A549 (cell line): ENCODE results near the gene VAT1L. TPM values are rescaled to one million over a fixed set of nuclear protein-coding genes. Genes with fewer than 3 reads are reported as not detected.

Experiments used
- ATAC-seq, 2 experiments: fragments of 200-7000 bp in 1 of 2; fragments of >200 bp in 1 of 2; cut with Nextera tagmentation in 1 of 2; cut with Tn5 transposase in 1 of 2; 3 replicates each; pipeline versions ENCODE4 v1.8.0 to v1.9.1; 2018 to 2020; ENCODE audit warnings: mild to moderate bottlenecking in 1 of 2, moderate library complexity in 1 of 2
- CTCF ChIA-PET: fragments of 300-600 bp; sonication (Branson Sonifier 250); formaldehyde crosslinking; extraction: SDS; loops from one replicate; lab custom pipeline; 2021; ENCODE audit warnings: antibody characterized with exemption, inconsistent platforms; lab: Yijun Ruan, JAX
- POLR2A ChIA-PET: fragments of 350-600 bp; formaldehyde crosslinking; extraction: SDS; loops from one replicate; lab custom pipeline; 2021; ENCODE audit warnings: antibody characterized with exemption, inconsistent platforms; lab: Yijun Ruan, JAX
- DNase-seq, 2 experiments: peaks; one replicate each; pipeline versions ENCODE4 v3.0.0 to v3.0.0-alpha.2; 2011 to 2016; ENCODE audit warnings: low read depth in 1 of 2, low spot score in 1 of 2
- FAIRE-seq: peaks from 2 replicates; lab custom pipeline; 2011; peaks lifted over from hg19 to GRCh38; lab: Jason Lieb, UNC
- H3K27ac ChIP-seq, 2 experiments: fragments of >200 bp; sonication (Bioruptor Twin); formaldehyde crosslinking; 3 replicates each; pipeline ENCODE4 v1.5.1; 2016 to 2017
- H3K4me1 ChIP-seq: fragments of >200 bp; sonication (Bioruptor Twin); formaldehyde crosslinking; 3 replicates; pipeline ENCODE4 v1.6.1; 2016
- H3K4me2 ChIP-seq: fragments of >200 bp; sonication (Bioruptor Twin); formaldehyde crosslinking; 3 replicates; pipeline ENCODE4 v1.6.1; 2016
- H3K4me3 ChIP-seq: fragments of >200 bp; sonication (Bioruptor Twin); formaldehyde crosslinking; 3 replicates; pipeline ENCODE4 v1.5.1; 2016
- H3K9me3 ChIP-seq: fragments of >200 bp; sonication (Bioruptor Twin); formaldehyde crosslinking; 3 replicates; pipeline ENCODE4 v1.6.1; 2016
- BHLHE40 ChIP-seq: IDR thresholded peaks from 2 replicates; pipeline ENCODE4 v1.6.1; 2012; ENCODE audit warnings: low read depth, low read length, inconsistent platforms
- EHMT2 ChIP-seq: fragments of 200-600 bp; sonication (generic); IDR thresholded peaks from 2 replicates; pipeline ENCODE4 v1.6.1; 2016; ENCODE audit warnings: antibody characterized with exemption, low read depth, mild to moderate bottlenecking, moderate library complexity
- ELK1 ChIP-seq: fragments of 150-350 bp; IDR thresholded peaks from 2 replicates; pipeline ENCODE4 v1.6.1; 2014; ENCODE audit warnings: low read depth, mild to moderate bottlenecking, low read length
- EP300 ChIP-seq, 2 experiments: fragments of >200 bp; sonication (Bioruptor Twin); formaldehyde crosslinking; IDR thresholded peaks; 2 replicates in 1 of 2; 3 replicates in 1 of 2; pipeline ENCODE4 v1.6.1; 2016 to 2017
- ESRRA ChIP-seq: fragments of 150-350 bp; IDR thresholded peaks from 2 replicates; pipeline ENCODE4 v1.6.1; 2014; ENCODE audit warnings: mild to moderate bottlenecking, low read length, borderline replicate concordance
- FOSB ChIP-seq: fragments of 250-450 bp; sonication (Bioruptor Pico); IDR thresholded peaks from 2 replicates; pipeline ENCODE4 v1.5.0; 2020; ENCODE audit warnings: mild to moderate bottlenecking, moderate library complexity
- FOSL2 ChIP-seq, 2 experiments: fragments of 450-650 bp in 1 of 2; fragments of >200 bp in 1 of 2; sonication (Bioruptor Twin) in 1 of 2; formaldehyde crosslinking; IDR thresholded peaks; 2 replicates each; pipeline versions ENCODE4 v1.5.0 to v1.6.1; 2016 to 2020; ENCODE audit warnings: mild to moderate bottlenecking in 1 of 2, moderate library complexity in 1 of 2
- FOXS1 ChIP-seq: fragments of 250-450 bp; sonication (Bioruptor Pico); IDR thresholded peaks from 2 replicates; pipeline ENCODE4 v1.5.0; 2020; ENCODE audit warnings: mild to moderate bottlenecking, moderate library complexity
- GATA3 ChIP-seq: IDR thresholded peaks from 2 replicates; pipeline ENCODE4 v1.6.1; 2012; ENCODE audit warnings: borderline replicate concordance
- HEYL ChIP-seq: fragments of 250-450 bp; sonication (Bioruptor Pico); IDR thresholded peaks from 2 replicates; pipeline ENCODE4 v1.8.0; 2021; ENCODE audit warnings: mild to moderate bottlenecking, moderate library complexity
- HOXB13 ChIP-seq: fragments of 250-450 bp; sonication (Bioruptor Pico); IDR thresholded peaks from 2 replicates; pipeline ENCODE4 v1.5.0; 2020; ENCODE audit warnings: low read depth, mild to moderate bottlenecking, moderate library complexity
- HOXB5 ChIP-seq: fragments of 250-450 bp; sonication (Bioruptor Pico); IDR thresholded peaks from 2 replicates; pipeline ENCODE4 v1.5.0; 2020; ENCODE audit warnings: mild to moderate bottlenecking, moderate library complexity
- JUNB ChIP-seq: fragments of >200 bp; sonication (Bioruptor Twin); formaldehyde crosslinking; IDR thresholded peaks from 2 replicates; pipeline ENCODE4 v1.6.1; 2016
- MAFK ChIP-seq: fragments of 450-650 bp; IDR thresholded peaks from 2 replicates; pipeline ENCODE4 v1.6.1; 2014; ENCODE audit not compliant: partially characterized antibody
- MYC ChIP-seq: IDR thresholded peaks from 2 replicates; pipeline ENCODE4 v1.6.1; 2012; ENCODE audit warnings: mild to moderate bottlenecking, inconsistent platforms, low read length, improper control_type of control experiment, borderline replicate concordance
- NFE2L2 ChIP-seq: fragments of 150-350 bp; conservative IDR thresholded peaks from 2 replicates; pipeline ENCODE4 v1.6.1; 2014; ENCODE audit warnings: low read length
- NPAS2 ChIP-seq: fragments of 250-450 bp; sonication (Bioruptor Pico); IDR thresholded peaks from 2 replicates; pipeline ENCODE4 v1.8.0; 2022; ENCODE audit warnings: mild to moderate bottlenecking, moderate library complexity, borderline replicate concordance
- NR3C1 ChIP-seq: fragments of >200 bp; sonication (Bioruptor Twin); formaldehyde crosslinking; IDR thresholded peaks from 3 replicates; pipeline ENCODE4 v1.6.1; 2017
- PHF8 ChIP-seq: fragments of 200-600 bp; sonication (generic); IDR thresholded peaks from 2 replicates; pipeline ENCODE4 v1.6.1; 2016; ENCODE audit warnings: low read depth, mild to moderate bottlenecking, antibody characterized with exemption, moderate library complexity, borderline replicate concordance
- RAD21 ChIP-seq, 2 experiments: fragments of >200 bp in 1 of 2; sonication (Bioruptor Twin) in 1 of 2; formaldehyde crosslinking in 1 of 2; IDR thresholded peaks in 1 of 2; conservative IDR thresholded peaks in 1 of 2; 2 replicates in 1 of 2; 3 replicates in 1 of 2; pipeline ENCODE4 v1.6.1; 2012 to 2018; ENCODE audit warnings: inconsistent platforms in 1 of 2
- RCOR1 ChIP-seq: fragments of 150-350 bp; IDR thresholded peaks from 2 replicates; pipeline ENCODE4 v1.6.1; 2014; ENCODE audit warnings: antibody characterized with exemption, low read length, low read depth
- REST ChIP-seq: fragments of 200-600 bp; sonication (generic); IDR thresholded peaks from 2 replicates; pipeline ENCODE4 v1.6.1; 2016; ENCODE audit warnings: antibody characterized with exemption, mild to moderate bottlenecking, moderate library complexity
- RFX5 ChIP-seq: fragments of 450-650 bp; IDR thresholded peaks from 2 replicates; pipeline ENCODE4 v1.7.1; 2014; ENCODE audit warnings: antibody characterized with exemption, mild to moderate bottlenecking, moderate library complexity
- RNF2 ChIP-seq: fragments of 200-600 bp; sonication (generic); IDR thresholded peaks from 2 replicates; pipeline ENCODE4 v1.6.1; 2016; ENCODE audit warnings: low read depth, mild to moderate bottlenecking, antibody characterized with exemption, moderate library complexity, borderline replicate concordance
- SMC3 ChIP-seq: fragments of >200 bp; sonication (Bioruptor Twin); formaldehyde crosslinking; IDR thresholded peaks from 3 replicates; pipeline ENCODE4 v1.6.1; 2018; ENCODE audit warnings: inconsistent platforms
- USF2 ChIP-seq: fragments of 450-650 bp; IDR thresholded peaks from 2 replicates; pipeline ENCODE4 v1.6.1; 2014; ENCODE audit warnings: antibody characterized with exemption
- ZC3H11A ChIP-seq: fragments of 450-650 bp; IDR thresholded peaks from 2 replicates; pipeline ENCODE4 v1.6.1; 2014; ENCODE audit warnings: antibody characterized with exemption, mild to moderate bottlenecking
- ZNF302 ChIP-seq: fragments of 250-450 bp; sonication (Bioruptor Pico); IDR thresholded peaks from 2 replicates; pipeline ENCODE4 v1.9.0; 2021; ENCODE audit warnings: inconsistent platforms, mild to moderate bottlenecking, moderate library complexity
- ZSCAN20 ChIP-seq: fragments of 250-450 bp; sonication (Bioruptor Pico); IDR thresholded peaks from 2 replicates; pipeline ENCODE4 v1.8.0; 2022; ENCODE audit warnings: mild to moderate bottlenecking, moderate library complexity
- WGBS: methylation state at CpG from one replicate; pipeline ENCODE4 v1.1.6; 2017; ENCODE audit errors: missing lambda C conversion rate; 5-methylcytosine and 5-hydroxymethylcytosine counted together
- polyA plus RNA-seq, 4 experiments: library from polyadenylated mRNA; depleted of rRNA in 3 of 4; stranded (reverse); fragments of >200 nt; fragmentation: RNase III in 1 of 4; extraction: RNeasy Plus Mini Kit Qiagen cat#74134 plus additional on column Dnase treatment in 1 of 4; gene quantifications; 2 replicates in 3 of 4; 3 replicates in 1 of 4; pipeline ENCODE4 v1.2.3, GENCODE V29; 2011 to 2017
- TF ChIP-seq, protein P1 (sequence below): IDR thresholded peaks from 2 replicates; pipeline ENCODE4 v1.6.1; 2012; ENCODE audit warnings: low read depth, borderline replicate concordance
- TF ChIP-seq, protein P2 (sequence below): IDR thresholded peaks from 2 replicates; pipeline ENCODE4 v1.6.1; 2012

VAT1L gene
- polyA plus RNA-seq, 2 of the 4 experiments (the other 2 are of a cell fraction): not detected

DNA sequence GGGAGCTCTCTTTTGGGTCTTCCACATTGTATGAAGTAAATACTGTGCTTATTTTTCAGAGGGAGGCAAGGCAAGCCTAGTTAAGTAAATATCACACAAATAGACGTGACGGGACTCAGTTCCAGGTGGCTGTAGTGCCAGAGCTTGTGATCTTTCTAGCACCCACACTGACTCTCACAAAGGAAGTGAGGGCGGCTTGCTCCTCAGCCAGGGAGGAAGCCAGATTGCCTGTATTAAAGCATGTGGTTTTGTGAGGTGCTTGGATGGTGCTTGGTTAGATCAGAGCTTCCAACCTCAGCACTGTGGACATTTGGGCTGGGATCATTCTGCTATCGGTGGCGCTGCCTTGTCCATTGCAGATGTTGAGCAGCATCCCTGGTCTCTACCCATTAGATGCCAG, 80.1 kb downstream of the VAT1L start:
- H3K4me3 ChIP-seq: no peak overlapping the region
- no peaks in the 10 kb centered on the region for H3K9me3 ChIP-seq
- ATAC-seq (no peak), DNase-seq (no peak), FAIRE-seq (no peak)
- POLR2A ChIA-PET: no interaction called here
- TF ChIP-seq EHMT2 (no peak), FOSL2 (IDR thresholded peaks at IDR 0.05) (no peak), FOSL2 (CRISPR knock-in tag; IDR thresholded peaks at IDR 0.05) (no peak), NPAS2 (CRISPR knock-in tag) (no peak), RAD21 (conservative IDR thresholded peaks at IDR 0.05 in 1 of 2, IDR thresholded peaks at IDR 0.05 in 1 of 2) (no peak), HOXB5 (no peak), EP300 (IDR thresholded peaks at IDR 0.05) (no peak), RCOR1 (no peak), GATA3 (no peak), USF2 (no peak), JUNB (no peak), ESRRA (no peak), NFE2L2 (no peak), FOXS1 (CRISPR knock-in tag) (no peak), MAFK (no peak)
- TF ChIP-seq, protein P1, sequence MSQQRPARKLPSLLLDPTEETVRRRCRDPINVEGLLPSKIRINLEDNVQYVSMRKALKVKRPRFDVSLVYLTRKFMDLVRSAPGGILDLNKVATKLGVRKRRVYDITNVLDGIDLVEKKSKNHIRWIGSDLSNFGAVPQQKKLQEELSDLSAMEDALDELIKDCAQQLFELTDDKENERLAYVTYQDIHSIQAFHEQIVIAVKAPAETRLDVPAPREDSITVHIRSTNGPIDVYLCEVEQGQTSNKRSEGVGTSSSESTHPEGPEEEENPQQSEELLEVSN: no peak
- CTCF ChIA-PET: no interaction called here
- H3K4me1 ChIP-seq: no peaks in the 10 kb centered on the region
- 12% methylated on average over 3 of the region's 5 CpGs for WGBS
- no peak overlapping the region for H3K4me2 ChIP-seq
- H3K27ac ChIP-seq: no peak overlapping the region

- ChIA-PET POLR2A (no interaction called here), CTCF (interaction anchor here (0.7 to 1.7 kb wide), 2 partner anchors 10 to 18 kb away, joined by 3 to 4 read pairs; no protein-coding TSS in a partner anchor)
- FAIRE-seq (no peak), DNase-seq (no peak), ATAC-seq (no peak)
- WGBS: 43% methylated on average over 13 of the region's 13 CpGs
- no peaks in the 10 kb centered on the region for H3K4me1 ChIP-seq
- no peak overlapping the region for H3K4me2 ChIP-seq
- no peak for TF ChIP-seq RFX5
- TF ChIP-seq, protein P2, sequence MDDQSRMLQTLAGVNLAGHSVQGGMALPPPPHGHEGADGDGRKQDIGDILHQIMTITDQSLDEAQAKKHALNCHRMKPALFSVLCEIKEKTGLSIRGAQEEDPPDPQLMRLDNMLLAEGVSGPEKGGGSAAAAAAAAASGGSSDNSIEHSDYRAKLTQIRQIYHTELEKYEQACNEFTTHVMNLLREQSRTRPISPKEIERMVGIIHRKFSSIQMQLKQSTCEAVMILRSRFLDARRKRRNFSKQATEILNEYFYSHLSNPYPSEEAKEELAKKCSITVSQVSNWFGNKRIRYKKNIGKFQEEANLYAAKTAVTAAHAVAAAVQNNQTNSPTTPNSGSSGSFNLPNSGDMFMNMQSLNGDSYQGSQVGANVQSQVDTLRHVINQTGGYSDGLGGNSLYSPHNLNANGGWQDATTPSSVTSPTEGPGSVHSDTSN: no peak
- TF ChIP-seq, protein P1: no peak
- TF ChIP-seq ZNF302 (CRISPR knock-in tag): no peak
- no peak for TF ChIP-seq HOXB13 (CRISPR knock-in tag)
- TF ChIP-seq MYC: no peak
- no peak for TF ChIP-seq FOSB
- TF ChIP-seq BHLHE40: no peak
- TF ChIP-seq HEYL (CRISPR knock-in tag): no peak
- TF ChIP-seq ZC3H11A: no peak
- TF ChIP-seq NR3C1: no peak
- no peak for TF ChIP-seq PHF8
- no peak for TF ChIP-seq SMC3
- TF ChIP-seq RNF2: no peak
- TF ChIP-seq REST: no peak
- no peak for TF ChIP-seq ELK1
- no peak for TF ChIP-seq ZSCAN20 (CRISPR knock-in tag)
- H3K9me3 ChIP-seq: no peaks in the 10 kb centered on the region
- no peak overlapping the region for H3K4me3 ChIP-seq
- no peak overlapping the region for H3K27ac ChIP-seq
Measured at GRCh38 chr16:77869997-77870813, 81.8 kb downstream of the VAT1L start.
